ENCODE measurements around the gene CFAP251.

DNA sequence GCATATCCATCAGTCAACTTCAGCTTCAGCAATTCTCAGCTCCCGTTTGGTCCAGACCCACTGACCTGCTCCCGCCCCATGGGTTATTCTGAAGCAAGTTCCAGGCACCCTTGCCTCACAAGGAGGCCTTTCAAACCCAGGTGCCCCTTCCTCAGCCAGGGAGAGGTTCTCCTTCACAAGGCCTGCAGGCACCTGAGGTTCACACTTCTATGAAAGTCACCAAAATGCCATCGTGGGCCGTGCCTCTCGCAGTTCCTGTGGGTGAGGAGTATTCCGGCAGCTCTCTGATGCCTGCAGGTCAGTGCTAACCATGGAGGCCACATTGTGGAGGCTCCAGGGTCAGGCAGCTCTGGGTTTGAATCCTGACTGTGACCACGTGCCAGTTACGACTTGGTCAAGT, 63.1 kb downstream of the CFAP251 start:
- TF ChIP-seq, protein P1, sequence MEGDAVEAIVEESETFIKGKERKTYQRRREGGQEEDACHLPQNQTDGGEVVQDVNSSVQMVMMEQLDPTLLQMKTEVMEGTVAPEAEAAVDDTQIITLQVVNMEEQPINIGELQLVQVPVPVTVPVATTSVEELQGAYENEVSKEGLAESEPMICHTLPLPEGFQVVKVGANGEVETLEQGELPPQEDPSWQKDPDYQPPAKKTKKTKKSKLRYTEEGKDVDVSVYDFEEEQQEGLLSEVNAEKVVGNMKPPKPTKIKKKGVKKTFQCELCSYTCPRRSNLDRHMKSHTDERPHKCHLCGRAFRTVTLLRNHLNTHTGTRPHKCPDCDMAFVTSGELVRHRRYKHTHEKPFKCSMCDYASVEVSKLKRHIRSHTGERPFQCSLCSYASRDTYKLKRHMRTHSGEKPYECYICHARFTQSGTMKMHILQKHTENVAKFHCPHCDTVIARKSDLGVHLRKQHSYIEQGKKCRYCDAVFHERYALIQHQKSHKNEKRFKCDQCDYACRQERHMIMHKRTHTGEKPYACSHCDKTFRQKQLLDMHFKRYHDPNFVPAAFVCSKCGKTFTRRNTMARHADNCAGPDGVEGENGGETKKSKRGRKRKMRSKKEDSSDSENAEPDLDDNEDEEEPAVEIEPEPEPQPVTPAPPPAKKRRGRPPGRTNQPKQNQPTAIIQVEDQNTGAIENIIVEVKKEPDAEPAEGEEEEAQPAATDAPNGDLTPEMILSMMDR (IDR thresholded peaks at IDR 0.05; ENCODE audit: control extremely low read depth in 1 of 3, insufficient read depth in 1 of 3, low read depth in 1 of 3, low read length in 3 of 3): no peak
- TF ChIP-seq POLR2A (IDR thresholded peaks at IDR 0.05; ENCODE audit: control extremely low read depth in 1 of 2, low read depth in 2 of 2, low read length in 2 of 2) (no peak), EZH2 (IDR thresholded peaks at IDR 0.05; ENCODE audit: low read depth, low read length, severe bottlenecking) (no peak), TBP (IDR thresholded peaks at IDR 0.05; ENCODE audit: low read depth, low read length) (no peak), RFX5 (IDR thresholded peaks at IDR 0.05; ENCODE audit: borderline replicate concordance, low read depth, low read length) (no peak), ZNF274 (IDR thresholded peaks at IDR 0.05; ENCODE audit: borderline replicate concordance, extremely low read depth, low read length) (no peak), KDM1A (IDR thresholded peaks at IDR 0.05; ENCODE audit: borderline replicate concordance, low read length) (no peak), GTF2F1 (IDR thresholded peaks at IDR 0.05; ENCODE audit: borderline replicate concordance, low read depth, low read length) (no peak), EGR1 (IDR thresholded peaks at IDR 0.05; ENCODE audit: borderline replicate concordance, low read depth, low read length) (no peak), BRCA1 (IDR thresholded peaks at IDR 0.05; ENCODE audit: low read depth, low read length) (no peak), HDAC6 (IDR thresholded peaks at IDR 0.05; ENCODE audit: low read depth, low read length) (no peak)
- TF ChIP-seq, protein P2, sequence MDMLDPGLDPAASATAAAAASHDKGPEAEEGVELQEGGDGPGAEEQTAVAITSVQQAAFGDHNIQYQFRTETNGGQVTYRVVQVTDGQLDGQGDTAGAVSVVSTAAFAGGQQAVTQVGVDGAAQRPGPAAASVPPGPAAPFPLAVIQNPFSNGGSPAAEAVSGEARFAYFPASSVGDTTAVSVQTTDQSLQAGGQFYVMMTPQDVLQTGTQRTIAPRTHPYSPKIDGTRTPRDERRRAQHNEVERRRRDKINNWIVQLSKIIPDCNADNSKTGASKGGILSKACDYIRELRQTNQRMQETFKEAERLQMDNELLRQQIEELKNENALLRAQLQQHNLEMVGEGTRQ (IDR thresholded peaks at IDR 0.05; ENCODE audit: low read length): no peak

All from H1 (cell line).